HG02852 (cell line): ENCODE measurements around the gene ABCA1.

Experiments used
- ATAC-seq: cut with Tn5 transposase; IDR thresholded peaks from one replicate; pipeline ENCODE4 v1.9.1; 2021; ENCODE audit warnings: mild to moderate bottlenecking, moderate library complexity; ENCODE audit not compliant: unreplicated experiment

Gene ABCA1

GRCh38 chr9:104843644-104844240 lies 84.2 kb downstream of the ABCA1 start:
- ATAC-seq, result no peak

DNA sequence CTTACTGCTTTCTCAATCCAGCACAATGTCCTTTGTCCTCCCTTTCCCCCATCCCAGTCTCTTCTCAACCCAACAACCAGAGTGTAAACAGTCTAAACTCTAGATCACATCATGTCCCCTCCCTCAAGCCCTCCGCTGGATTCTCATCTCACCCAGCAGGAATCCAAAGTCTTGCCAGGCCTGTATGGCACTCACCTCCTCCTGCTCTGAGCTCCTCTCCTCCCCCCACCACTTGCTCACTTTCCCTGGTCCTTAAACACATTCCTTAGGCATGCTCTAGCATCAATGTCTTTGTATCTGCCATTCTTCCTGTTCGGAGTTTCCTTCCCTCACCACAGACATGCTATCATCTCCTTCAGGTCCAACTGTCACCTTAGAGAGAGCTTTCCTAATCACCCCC lies 85.3 kb downstream of the ABCA1 start:
- no peak for ATAC-seq

- ATAC-seq, result no peak
Observed at GRCh38 chr9:104841601-104842141, 86.3 kb downstream of the ABCA1 start.

DNA sequence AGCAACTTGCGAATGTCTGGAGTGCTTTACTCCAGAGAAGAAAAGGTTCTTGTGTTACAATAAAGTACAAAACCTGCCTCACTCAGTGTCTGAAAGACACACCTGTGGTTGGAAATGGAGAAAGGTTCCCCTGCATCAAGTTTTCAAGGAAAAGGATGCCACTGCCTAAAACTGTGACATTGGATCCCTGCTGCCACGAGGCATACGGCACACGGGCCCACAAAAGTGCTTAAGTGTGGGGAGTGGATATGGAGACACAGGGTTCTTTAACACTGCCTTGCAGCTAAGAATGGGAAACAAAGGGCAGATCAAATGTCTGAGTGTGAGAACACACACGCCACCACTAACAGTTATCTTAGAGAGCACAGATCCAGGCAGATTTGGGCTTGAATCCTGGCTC lies 89.0 kb downstream of the ABCA1 start:
- ATAC-seq, result no peak

- no peak for ATAC-seq
Observed at GRCh38 chr9:104836767-104837166, 91.2 kb downstream of the ABCA1 start.

DNA sequence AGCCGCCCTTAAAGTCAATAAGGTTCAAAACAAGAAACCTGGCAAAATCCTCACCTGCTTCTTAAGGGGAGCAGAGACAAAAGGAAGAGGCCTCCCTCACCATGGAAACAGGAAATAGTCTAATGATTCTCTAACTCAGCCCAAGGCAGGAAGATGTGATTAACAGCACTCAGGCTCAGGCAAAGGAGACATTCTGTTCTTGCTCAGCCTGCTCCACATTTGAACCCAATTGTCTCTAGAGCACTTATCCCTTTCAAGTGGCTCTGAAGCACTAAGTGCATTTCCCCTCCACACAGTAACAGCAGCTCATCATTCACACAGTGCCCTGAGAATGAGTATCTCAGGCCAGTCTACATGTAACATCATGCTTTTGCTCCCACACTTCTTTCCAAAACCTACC lies 91.7 kb downstream of the ABCA1 start:
- ATAC-seq, result no peak

DNA sequence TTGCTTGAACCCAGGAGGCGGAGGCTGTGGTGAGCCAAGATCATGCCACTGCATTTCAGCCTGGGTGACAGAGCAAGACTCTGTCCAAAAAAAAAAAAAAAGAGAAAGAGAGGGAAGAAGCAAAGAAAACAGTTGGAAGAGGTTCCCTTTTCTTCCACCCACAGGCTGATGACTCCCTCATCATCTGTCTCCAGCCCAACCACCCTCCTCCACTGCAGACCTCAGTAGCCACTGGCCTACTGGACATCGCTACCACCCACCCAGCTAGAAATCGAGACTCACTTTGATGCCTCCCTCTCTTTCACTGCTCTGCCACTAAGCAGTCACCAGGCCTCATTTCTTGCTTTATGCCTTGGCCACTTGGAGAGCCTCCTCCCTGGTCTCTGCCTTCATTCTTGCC lies 92.8 kb downstream of the ABCA1 start:
- ATAC-seq, result no peak

GRCh38 chr9:104833696-104834095 lies 94.3 kb downstream of the ABCA1 start:
- no peak for ATAC-seq

DNA sequence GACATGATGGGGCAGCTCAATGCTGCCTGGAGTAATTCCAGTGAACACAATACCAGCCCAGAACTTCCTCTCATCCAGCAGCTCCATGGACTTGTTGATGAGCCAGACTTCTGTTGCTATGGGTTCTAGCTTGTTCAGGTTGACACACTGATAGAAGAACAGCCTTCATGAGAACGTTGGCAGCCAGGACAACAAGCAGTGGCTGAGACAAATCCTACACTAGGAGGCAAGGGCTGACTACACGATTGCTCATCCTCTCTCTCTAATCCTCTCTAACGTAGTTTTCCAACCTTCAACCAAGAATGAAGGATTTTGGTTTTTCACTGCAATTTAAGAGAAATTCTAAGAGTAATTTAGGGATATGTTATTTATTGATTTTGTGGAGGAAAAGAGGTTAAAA lies 96.3 kb downstream of the ABCA1 start:
- ATAC-seq, result no peak

- ATAC-seq, result no peak
Observed at GRCh38 chr9:104826911-104827310, 101.0 kb downstream of the ABCA1 start.

DNA sequence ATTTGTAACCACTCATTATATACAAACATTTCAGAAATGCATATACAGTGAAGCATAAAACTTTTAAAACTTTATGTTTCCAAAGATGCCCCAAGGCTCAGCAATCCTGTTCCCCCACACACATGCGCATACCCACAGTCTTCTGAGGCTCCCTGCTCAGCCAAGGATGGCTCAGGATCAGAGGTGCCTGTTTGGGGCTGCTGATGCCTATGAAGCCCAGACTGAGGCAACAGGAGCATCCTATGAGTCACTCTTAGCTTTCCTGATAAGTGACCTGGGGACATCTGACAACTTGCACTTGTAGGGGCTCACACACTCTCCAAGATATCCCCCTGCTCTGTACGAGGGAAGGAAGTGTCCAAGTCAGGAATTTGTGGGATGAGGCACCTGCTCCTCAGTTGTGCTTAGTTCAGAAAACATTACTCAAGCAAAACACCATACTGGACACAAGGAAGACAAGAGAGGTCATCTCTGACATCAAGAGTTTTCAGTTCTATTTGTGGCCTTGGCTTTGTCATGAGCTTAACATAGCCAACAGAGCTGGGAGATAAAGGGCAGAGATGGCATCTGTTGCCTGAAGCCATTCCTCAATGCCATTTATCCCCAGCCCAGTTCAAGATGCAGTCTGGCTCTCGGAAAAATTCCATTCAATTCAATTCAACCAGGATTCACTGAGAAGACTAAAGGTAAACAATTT lies 101.7 kb downstream of the ABCA1 start:
- no peak for ATAC-seq

DNA sequence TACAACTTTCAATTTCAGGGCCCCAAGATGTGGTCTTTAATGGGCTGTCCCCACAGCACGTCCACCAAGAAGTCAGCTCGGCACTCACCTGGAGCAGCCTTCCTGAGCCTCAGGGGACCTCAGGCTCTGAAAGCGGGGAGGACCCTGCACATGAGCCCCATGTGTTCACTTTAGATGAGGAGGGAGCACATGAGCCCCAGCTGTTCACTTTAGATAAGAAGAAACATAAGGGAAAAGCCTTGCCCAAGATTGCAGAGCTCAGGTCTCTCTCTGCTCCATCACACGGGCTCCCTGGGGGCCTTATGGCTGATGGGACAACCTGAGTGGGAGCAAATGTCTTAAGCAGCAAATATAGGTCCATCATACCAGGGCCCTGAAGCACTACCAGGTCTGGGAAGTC lies 107.6 kb downstream of the ABCA1 start:
- no peak for ATAC-seq

DNA sequence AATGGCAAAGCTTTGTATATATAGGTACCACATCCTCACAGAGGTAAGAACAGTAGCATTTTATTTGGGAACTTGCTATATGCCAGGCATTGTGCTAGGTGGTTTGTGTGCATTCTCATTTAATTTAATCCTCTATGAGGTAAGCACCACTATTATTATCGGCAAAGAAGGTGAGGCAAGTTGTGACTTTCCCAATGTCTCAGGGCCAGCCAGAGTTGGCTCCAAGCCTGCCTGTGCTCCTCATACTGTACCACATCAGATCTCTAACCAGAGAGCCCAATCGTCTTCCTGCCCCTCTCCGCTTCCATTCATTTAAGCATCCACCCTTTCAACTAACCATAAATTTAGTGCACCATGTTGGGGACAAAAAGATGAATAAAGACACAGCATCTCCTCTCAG lies 108.9 kb downstream of the ABCA1 start:
- ATAC-seq, result no peak

DNA sequence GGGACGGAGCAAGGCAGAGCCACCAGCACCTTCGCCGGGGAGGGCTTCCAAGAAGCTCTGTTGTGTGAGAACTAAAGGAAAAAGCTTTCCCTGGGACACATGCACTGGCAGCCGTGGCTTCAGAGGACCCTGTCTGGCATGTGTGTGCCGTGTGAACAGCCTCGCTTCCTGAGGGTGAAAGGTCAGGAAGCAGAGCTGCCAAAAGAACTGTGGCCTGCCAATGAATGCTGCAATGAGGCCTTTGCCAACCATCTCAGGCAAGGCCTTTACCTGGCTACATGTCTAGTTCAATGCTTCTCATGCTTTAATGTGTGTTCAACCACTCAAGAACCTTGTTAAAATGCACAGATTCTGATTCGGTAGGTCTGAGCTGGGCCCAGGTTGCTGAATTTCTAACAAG lies 110.5 kb downstream of the ABCA1 start:
- ATAC-seq, result no peak

- ATAC-seq, result no peak
Observed at GRCh38 chr9:104815851-104816565, 111.9 kb downstream of the ABCA1 start.

GRCh38 chr9:104810421-104811339 lies 117.3 kb downstream of the ABCA1 start:
- ATAC-seq, result no peak

GRCh38 chr9:104808035-104808614 lies 119.8 kb downstream of the ABCA1 start:
- ATAC-seq, result no peak

- no peak for ATAC-seq
Observed at GRCh38 chr9:104805441-104805840, 122.5 kb downstream of the ABCA1 start.

- no peak for ATAC-seq
Observed at GRCh38 chr9:104802906-104803305, 125.0 kb downstream of the ABCA1 start.

DNA sequence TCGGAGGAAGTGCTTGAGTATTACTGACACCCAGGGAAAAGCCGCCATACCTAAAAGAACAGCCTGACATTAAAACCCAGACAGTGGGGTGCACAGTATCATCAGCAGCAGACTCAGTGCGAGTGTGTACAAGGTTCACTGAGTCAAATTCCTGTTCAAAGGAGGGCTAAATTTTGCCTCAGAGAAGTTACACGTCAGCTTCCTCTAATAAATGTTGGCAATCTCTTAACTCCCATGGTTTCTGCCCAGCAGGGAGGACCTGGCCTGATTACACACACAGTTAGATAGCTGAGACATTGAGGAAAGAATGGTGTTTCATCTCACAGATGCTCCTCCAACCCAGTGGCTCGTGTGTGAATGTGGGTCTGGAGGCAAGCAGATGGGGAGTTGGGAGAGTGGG lies 125.8 kb downstream of the ABCA1 start:
- ATAC-seq, result no peak
